HG02798 (cell line): ENCODE data around the gene CALU.

Experiments used
- ATAC-seq: cut with Tn5 transposase; IDR thresholded peaks from one replicate; pipeline ENCODE4 v1.9.1; 2021; ENCODE audit warnings: mild to moderate bottlenecking; ENCODE audit not compliant: unreplicated experiment, poor library complexity

The CALU gene

GRCh38 chr7:128721376-128721775 is 17.8 kb upstream of the CALU start:
- no peak for ATAC-seq

DNA sequence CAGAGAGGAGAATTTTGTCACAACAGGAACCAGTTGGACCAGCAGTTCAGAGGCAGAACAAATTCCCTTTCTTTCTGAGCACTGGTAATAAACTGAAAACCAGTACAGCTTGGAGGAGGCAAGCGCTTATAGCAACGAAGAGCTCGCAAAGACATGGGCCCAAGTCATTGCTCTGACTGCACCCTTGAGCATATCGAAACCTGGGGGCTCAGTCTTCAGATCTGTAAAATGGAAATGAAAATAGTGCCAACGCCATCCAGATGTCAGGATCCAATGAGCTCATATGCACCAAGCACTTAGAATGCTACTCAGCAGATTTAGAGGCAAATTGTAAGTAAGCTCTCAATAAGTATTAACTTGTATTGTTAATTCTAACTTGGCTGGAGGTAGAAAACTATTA is 14.4 kb upstream of the CALU start:
- no peak for ATAC-seq

- no peak for ATAC-seq
Observed at GRCh38 chr7:128725531-128725930, 13.6 kb upstream of the CALU start.

DNA sequence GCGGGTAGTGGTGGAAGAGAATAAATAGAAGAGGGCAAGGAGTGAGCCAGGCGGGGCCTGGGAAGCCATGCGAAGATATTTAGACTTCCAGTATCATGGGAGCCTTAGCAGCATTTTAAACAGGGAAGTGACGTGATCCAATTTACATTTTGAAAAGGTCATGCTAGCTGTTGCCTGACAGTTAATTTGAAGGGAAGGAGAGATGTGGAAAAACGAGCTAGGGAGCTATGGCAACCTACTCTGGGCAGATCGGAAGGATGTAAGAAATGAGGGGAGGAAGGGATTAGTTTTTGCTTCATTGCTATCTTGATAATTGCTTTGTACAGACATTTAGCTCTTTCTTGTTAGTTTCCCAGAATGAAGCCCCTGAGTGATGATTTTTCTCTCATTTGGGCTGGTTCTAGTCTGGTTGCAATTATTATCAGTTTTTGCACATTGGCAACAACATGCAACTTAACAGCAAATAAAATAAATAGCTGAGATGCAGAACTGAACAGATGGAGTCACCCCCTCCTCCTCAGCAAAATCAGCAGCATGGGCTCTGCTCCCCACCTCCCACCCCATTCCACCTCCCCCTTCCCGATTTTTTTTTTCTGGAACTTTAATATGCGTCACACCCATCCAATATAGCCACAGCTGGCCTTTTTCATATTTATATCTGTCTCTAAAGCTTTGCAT is 13.0 kb upstream of the CALU start:
- no peak for ATAC-seq

GRCh38 chr7:128726737-128727072 is 12.5 kb upstream of the CALU start:
- ATAC-seq = no peak

DNA sequence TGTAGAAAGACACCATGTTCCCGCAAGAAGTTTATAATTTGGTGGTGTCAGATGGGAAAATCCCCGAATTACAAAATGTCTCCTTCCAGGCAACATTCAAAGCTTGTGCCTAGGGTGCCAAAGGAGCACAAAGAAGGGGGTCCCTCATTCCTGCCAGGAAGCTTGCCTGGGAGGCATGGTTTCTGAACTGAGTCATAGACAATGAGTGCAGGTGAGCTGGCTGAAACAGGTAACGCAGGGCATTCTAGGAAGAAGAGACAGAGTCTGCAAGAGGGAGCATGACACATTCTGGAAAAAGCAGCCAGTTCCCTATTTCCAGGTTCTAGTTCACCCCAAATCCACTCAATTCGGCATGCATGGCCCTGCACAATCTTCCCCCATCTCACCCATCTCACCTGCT is 11.9 kb upstream of the CALU start:
- ATAC-seq = no peak

DNA sequence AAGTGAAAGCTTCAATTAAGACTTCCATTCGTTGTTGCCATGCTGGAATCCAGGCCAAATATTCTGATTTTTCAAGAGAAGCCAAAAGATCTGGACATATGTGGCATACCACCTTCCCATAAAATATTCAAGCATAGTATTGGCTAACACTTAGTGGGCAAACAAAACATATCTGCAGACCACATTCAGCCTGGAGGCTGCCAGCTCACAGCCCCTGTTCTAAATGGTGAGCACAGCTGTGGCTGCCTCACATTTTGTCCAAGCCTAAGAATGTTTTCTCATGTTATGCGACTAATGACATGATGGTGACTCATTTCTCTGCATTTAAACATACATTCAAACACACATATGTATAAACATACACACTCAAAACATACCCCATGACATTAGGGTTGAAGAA is 10.6 kb upstream of the CALU start:
- ATAC-seq = no peak

- ATAC-seq = no peak
Observed at GRCh38 chr7:128729494-128729893, 9.7 kb upstream of the CALU start.

- no peak for ATAC-seq
Observed at GRCh38 chr7:128731184-128731583, 8.0 kb upstream of the CALU start.

- no peak for ATAC-seq
Observed at GRCh38 chr7:128732521-128733277, 6.5 kb upstream of the CALU start.

DNA sequence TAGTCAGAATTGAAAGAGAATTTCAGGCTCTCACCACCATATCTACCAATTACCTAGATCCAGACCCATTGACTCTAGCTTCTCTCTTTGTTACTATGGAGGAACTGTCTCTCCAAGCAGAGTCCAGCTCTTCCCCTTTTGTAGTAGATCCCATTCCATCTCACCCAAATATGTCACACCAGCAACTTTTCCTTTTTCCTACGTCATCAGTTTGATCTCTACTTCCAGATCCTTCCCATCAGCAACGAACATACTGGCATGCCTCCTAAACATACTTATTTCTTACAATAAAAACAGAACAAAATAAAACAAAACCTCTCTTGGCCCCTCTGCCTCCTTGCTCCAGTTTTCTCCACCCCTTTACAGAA is 5.9 kb upstream of the CALU start:
- ATAC-seq = no peak

DNA sequence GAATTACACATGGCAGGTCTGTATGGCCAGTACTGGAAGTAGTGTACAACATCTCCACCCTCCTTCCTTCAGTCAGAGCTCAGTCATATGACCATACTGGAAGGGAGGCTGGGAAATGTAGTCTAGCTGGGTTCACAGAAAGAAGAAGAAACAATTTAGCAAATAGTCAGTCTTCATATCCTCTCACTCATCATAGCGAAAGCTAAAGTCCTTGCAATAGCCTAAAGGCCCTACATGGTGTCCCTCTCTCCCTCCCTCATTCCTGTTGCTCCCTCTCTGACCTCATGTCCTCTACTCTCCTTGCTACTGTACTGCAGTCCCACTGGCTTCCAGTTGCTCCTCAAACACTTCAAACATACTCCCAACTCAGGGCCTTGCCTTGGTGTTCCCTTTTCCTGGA is 4.3 kb upstream of the CALU start:
- no peak for ATAC-seq

- no peak for ATAC-seq
Observed at GRCh38 chr7:128735436-128735835, 3.7 kb upstream of the CALU start.

DNA sequence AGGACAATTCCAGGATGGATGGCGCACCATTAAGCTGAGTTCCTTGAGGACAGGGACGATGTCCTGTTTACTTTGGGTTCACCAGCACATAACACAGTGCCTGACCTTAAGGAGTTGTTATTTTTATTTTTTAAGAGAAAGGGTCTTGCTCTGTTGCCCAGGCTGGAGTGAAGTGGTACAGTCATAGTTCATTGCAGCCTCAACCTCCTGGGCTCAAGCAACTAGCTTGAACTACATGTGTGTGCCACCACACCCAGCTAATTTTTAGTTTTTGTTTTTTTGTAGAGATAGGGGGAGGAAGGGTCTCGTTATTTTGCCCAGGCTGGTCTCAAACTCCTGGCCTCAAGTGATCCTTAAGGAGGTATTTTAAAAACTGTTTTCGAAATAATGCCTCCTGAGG is 1.7 kb upstream of the CALU start:
- ATAC-seq = no peak

DNA sequence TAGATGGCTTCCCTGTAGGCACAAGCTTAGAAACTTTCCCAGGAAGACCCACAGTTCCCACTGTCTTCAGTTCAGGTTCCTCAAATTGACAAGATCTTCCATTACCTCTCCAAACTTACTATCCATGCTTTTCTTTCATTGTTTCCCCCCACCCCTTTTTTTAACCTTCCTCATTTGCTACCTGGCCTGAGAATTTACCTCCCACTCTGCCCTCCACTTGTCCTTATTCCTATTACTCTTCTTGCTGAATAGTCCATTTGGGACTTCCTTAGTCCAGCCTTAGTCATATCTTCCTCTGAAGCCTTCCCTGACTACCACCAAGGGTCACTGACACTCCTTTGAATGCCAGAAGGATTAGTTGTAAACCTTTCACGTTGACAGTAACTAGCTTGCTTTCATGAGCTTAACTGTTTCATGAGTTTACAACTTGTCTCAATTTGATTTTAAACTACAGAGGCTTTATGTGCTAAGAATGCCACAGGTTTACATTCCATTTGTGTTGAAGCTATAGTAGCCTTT is 1.2 kb upstream of the CALU start:
- no peak for ATAC-seq

DNA sequence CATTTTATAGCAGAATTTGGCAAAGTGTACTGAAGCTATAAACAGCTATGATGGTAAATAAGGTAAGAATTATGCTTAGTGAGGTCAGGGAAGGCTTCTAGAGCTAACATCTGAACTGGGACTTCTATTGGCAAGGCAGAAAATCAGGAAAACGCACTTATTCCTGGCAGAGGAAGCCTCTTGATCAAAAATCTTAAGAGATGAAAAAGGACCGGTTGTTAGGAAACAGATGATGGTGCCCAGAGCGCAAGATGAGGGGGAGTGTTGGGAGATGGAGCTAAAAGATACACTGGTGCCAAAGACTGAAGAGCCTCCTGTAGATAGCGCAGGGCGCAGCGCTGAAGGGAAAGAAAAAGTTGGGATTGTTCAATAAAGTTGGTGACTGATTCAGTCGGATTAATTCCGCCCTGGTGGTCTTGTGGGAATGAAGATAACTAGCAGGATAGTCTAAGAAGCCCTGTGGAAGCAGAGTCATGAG is 550 bp upstream of the CALU start:
- ATAC-seq = no peak

GRCh38 chr7:128739990-128740682 is 977 bp downstream of the CALU start:
- ATAC-seq = no peak

DNA sequence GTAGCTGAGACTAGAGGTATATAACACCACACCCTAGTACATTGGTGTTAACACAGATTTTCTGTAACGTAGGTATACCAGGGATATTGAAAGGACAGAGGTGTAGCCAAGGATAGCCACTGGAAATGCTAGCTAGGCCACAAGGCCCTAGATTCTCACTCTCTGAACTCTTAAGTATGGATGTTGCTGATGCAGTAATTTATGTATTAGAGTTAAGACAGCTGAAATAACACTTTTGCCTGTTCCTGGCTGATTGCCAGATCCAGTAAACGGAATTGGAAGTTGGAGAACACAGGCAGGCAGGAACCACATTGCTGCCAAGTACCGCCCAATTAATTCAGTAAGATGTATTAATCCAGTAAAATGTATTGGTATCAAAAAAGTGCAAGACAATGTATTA is 1.8 kb downstream of the CALU start:
- no peak for ATAC-seq

DNA sequence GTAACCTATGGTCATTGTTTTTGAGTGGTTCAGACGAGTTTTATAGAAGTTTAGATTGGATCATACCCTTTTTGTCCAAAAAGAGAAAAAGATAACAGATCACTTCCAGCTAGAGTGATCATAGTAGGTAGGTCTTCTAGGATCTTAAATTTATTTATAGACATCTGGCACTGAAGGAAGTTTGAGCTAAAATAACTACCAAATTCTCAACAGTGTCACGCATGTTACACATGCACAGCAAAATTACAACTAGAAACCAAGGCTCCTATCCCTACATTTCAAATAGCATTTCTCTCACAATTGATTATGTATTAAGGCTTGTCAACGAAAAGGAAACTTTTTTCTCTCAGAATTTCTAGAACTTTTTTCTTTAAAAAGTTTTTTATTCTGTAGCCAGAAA is 2.3 kb downstream of the CALU start:
- no peak for ATAC-seq

- no peak for ATAC-seq
Observed at GRCh38 chr7:128742206-128742605, 3.0 kb downstream of the CALU start.

DNA sequence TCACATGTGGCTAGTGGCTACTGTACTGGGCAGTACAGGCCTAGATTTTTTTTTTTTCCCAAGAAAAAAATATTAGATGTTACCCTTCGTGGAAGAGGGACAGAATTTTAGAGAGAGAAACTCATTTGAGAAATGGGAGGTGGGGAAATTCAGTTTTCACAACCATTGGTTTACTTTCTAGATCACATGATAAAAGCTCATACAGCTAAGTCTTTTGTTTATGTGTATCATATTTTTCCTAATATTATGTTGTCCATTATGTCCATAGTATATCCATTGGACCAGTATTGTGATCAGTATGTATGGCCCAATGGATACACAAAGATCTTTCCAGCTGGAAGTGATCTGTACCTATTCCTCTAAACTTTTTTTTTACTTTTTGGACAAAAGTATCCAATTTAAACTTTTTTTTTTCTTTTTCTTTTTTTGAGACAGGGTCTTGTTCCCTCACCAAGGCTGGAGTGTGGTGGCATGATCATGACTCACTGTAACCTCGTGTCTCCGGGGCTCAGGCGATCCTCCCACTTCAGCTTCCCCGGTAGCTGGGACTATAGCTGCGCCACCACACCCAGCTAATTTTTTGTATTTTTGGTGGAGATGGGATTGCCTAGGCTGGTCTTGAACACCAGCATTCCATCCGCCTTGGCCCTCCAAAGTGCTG is 4.1 kb downstream of the CALU start:
- no peak for ATAC-seq
